Daoy (cell line): Measurements from ENCODE around the gene RDX. TPM values are rescaled to one million over a fixed set of nuclear protein-coding genes. Genes with fewer than 3 reads are reported as not detected.
A peak's percentile ranks its signal among the peaks of the same experiment; 100 is the strongest.
"Not testable (repeated sequence)": the region's sequence is repeated elsewhere in the genome, so short reads cannot be mapped to it uniquely, and the experiment has no call there.

Experiments
- DNase-seq: peaks from one replicate; pipeline ENCODE4 v3.0.0-alpha.2; 2015; ENCODE audit warnings: low read depth
- total RNA-seq: library from RNA; depleted of rRNA; stranded (reverse); fragments of >200 nt; shearing (Covaris generic); gene quantifications from 2 replicates; pipeline ENCODE4 v1.2.3, GENCODE V29; 2014

RDX gene
- total RNA-seq, 1 experiment from 2014 or later, result 62.9 TPM

GRCh38 chr11:110200241-110200640, 96.2 kb downstream of the RDX start:
- no peak for DNase-seq

GRCh38 chr11:110199184-110199981, 97.0 kb downstream of the RDX start:
- no peak for DNase-seq

DNA sequence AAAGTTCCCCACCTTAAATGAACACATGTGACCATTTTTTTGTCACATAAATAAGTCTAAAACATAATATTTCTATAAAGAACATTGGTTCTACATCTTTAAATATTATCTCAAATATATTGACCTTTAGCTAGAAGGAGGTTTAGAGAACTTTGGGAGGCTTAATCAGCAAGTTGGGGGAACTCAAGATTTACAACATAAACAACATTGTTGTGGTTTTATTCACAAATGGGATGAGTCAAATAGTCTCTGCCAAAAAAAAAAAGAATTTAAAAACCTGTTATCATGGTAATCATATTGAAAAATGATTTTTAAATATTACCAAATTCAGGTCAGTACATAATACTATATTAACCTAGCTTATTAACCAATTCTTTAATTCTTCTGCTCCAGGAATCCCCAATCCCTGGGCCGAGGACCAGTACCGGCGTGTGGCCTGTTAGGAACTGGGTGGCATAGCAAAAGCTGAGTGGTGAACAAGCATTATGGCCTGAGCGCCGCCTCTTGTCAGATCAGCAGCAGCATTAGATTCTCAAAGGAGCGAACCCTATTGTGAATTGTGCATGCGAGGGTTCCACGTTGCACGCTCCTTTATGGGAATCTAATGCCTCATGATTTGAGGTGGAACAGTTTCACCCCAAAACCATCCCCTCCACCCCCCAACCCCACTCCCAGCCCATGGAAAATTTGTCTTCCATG, 98.2 kb downstream of the RDX start:
- DNase-seq, result no peak

GRCh38 chr11:110196884-110197420, 99.5 kb downstream of the RDX start:
- DNase-seq, result no peak

GRCh38 chr11:110196241-110196754, 100.1 kb downstream of the RDX start:
- DNase-seq, result peak; percentile 77

GRCh38 chr11:110194211-110194766, 102.1 kb downstream of the RDX start:
- peak; percentile 72 for DNase-seq

DNA sequence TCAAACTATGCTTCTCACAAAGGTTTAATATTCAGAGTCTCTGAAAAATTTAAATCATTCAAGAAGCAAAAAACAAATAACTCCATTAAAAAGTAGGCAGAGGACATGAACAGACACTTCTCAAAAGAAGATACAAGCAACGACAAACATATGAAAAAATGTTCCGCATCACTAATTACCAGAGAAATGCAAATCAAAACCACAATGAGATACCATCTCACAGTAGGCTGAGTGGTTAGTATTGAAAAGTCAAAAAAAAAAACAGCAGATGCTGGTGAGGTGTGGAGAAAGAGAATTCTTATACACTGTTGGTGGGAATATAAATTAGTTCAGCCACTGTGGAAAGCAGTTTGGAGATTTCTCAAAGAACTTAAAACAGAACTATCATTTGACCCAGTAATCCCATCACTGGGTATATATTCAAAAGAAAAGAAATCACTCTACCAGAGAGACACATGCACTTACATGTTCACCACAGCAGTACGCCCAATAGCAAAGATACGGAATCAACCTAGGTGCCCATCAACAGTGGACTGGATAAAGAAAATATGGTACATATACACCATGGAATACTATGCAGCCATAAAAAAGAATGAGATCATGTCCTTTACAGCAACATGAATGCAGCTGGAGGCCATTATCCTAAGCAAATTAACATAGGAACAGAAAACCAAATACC, 103.7 kb downstream of the RDX start:
- DNase-seq, result not testable (repeated sequence)

- no peak for DNase-seq
Measured at GRCh38 chr11:110190885-110191284, 105.5 kb downstream of the RDX start.

DNA sequence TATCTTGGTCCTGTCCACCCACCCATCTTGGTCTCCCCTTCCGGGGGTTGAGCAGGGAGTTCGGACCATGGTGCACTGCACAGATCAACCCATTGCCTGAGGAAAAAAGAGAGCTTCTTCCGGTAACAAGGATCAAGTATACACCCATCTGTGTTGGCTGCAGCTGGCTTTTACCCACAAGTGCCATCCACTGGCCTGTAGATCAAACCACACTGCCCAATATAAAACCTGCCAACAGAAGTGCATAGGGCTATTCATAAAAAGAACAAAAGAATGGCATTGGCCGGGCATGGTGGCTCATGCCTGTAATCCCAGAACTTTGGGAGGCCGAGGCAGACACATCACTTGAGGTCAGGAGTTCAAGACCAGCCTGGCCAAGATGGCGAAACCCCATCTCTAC, 108.7 kb downstream of the RDX start:
- no peak for DNase-seq

GRCh38 chr11:110186867-110187266, 109.5 kb downstream of the RDX start:
- no peak for DNase-seq

GRCh38 chr11:110186456-110186855, 110.0 kb downstream of the RDX start:
- DNase-seq, result no peak

GRCh38 chr11:110185599-110185998, 110.8 kb downstream of the RDX start:
- DNase-seq, result no peak

DNA sequence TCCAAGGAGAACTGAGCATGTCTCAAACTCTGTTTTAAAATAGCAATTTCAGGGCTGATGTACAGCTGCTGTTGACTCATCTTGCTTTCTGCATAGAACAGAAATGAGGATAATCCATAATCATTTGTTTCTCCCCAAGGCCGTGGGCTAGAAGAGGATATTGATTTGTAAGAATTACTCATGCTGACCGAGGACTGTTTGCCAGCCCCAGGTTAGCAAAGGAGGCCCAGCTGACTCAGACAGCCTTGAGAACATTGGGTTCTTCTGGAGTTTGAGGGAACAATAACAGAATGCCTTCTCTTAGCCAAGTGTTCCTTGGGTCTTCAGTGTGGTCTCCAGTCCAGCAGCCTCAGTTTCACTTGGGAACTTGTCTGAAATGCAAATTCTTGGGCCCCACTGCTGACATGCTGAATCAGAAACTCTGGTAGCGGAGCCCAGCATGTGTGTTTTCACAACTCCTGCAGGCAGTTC, 111.3 kb downstream of the RDX start:
- DNase-seq, result no peak

GRCh38 chr11:110184456-110184855, 112.0 kb downstream of the RDX start:
- no peak for DNase-seq

GRCh38 chr11:110182886-110183285, 113.5 kb downstream of the RDX start:
- DNase-seq, result peak; percentile 52

- DNase-seq, result no peak
Measured at GRCh38 chr11:110179064-110179463, 117.3 kb downstream of the RDX start.

GRCh38 chr11:110177086-110177456, 119.3 kb downstream of the RDX start:
- DNase-seq, result no peak

- DNase-seq, result peak; percentile 21
Measured at GRCh38 chr11:110176366-110177085, 119.9 kb downstream of the RDX start.

- DNase-seq, result no peak
Measured at GRCh38 chr11:110174645-110175310, 121.6 kb downstream of the RDX start.
